Measurements from ENCODE around the gene SMPD3. TPM values are rescaled to one million over a fixed set of nuclear protein-coding genes. Genes with fewer than 3 reads are reported as not detected.

SMPD3 gene
- total and polyA plus RNA-seq, 2 of the 4 experiments (the other 2 are of a cell fraction) = not detected

GRCh38 chr16:68429076-68429854 is 19.0 kb downstream of the SMPD3 start:
- H2BK120ac ChIP-seq (ENCODE audit: low read depth, low read length) = no peak overlapping the region
- H2BK20ac ChIP-seq (ENCODE audit: low read depth, low read length) = no peak overlapping the region
- no peak overlapping the region for H4K91ac ChIP-seq (ENCODE audit: insufficient read depth, low read depth, low read length)
- H3K14ac ChIP-seq (replicated peaks; ENCODE audit: low read depth, low read length) = no peak overlapping the region
- H3K79me1 ChIP-seq (ENCODE audit: low read depth in 1 of 2, low read length in 2 of 2) = no peaks in the 10 kb centered on the region
- no peaks in the 10 kb centered on the region for H3K9me1 ChIP-seq (ENCODE audit: insufficient read depth, low read length)
- no peaks in the 10 kb centered on the region for H3K4me1 ChIP-seq (ENCODE audit: control insufficient read depth, insufficient read depth, low read length)
- no peak overlapping the region for H2BK5ac ChIP-seq (ENCODE audit: low read depth, low read length, poor library complexity, severe bottlenecking)
- BruUV-seq (replicated peaks) = no TSS peak
- H3K27ac ChIP-seq (ENCODE audit: insufficient read depth, low read length) = no peak overlapping the region
- no peak overlapping the region for H3K4me3 ChIP-seq (ENCODE audit: insufficient read depth, low read depth, low read length)
- H2AFZ ChIP-seq (replicated peaks; ENCODE audit: low read length, poor library complexity) = no peak overlapping the region
- dilution Hi-C loops (cut with HindIII; ENCODE audit: low sequenced_read_pairs, unreplicated experiment) (no loop called here), in situ Hi-C loops (cut with MboI; ENCODE audit: low sequenced_read_pairs) (no loop called here), intact Hi-C loops (cut with micrococcal nuclease) (no loop called here)
- DNase-seq (no peak), ATAC-seq (ENCODE audit: low read depth) (no peak)
- H4K5ac ChIP-seq (ENCODE audit: low read depth, low read length) = no peak overlapping the region
- no CpG with 5 or more reads among the region's 4 CpGs for WGBS, 2 experiments (ENCODE audit: extremely low coverage in 2 of 2, insufficient read length in 1 of 2)
- H3K4ac ChIP-seq (ENCODE audit: low read depth, low read length) = no peak overlapping the region
- no peaks in the 10 kb centered on the region for H3K9me3 ChIP-seq (ENCODE audit: control insufficient read depth, insufficient read depth, low read length)
- no peaks in the 10 kb centered on the region for H3K36me3 ChIP-seq (ENCODE audit: control insufficient read depth, insufficient read depth, low read length)
- H3K56ac ChIP-seq (ENCODE audit: extremely low read depth, insufficient read depth, low read length) = no peak overlapping the region
- no peaks in the 10 kb centered on the region; the same call in 1 of the 2 replicates for H4K20me1 ChIP-seq (ENCODE audit: insufficient read depth, low read length)
- no peak overlapping the region for H2AK5ac ChIP-seq (ENCODE audit: low read depth, low read length)
- H3K18ac ChIP-seq (ENCODE audit: low read depth, low read length) = no peak overlapping the region
- POLR2A ChIA-PET (ENCODE audit: unreplicated experiment) = no interaction called here
- H3K23ac ChIP-seq (ENCODE audit: low read depth, low read length) = no peak overlapping the region
- CTCF ChIA-PET = no interaction called here
- H3K4me2 ChIP-seq (ENCODE audit: low read depth, low read length) = no peak overlapping the region
- no peak overlapping the region for H2AK9ac ChIP-seq (replicated peaks; ENCODE audit: low read depth, low read length, poor library complexity)
- peaks cover 50% of the 10 kb centered on the region for H3K27me3 ChIP-seq (ENCODE audit: control insufficient read depth, insufficient read depth, low read length)
- H3K9ac ChIP-seq (ENCODE audit: low read depth, low read length) = no peak overlapping the region
- H4K8ac ChIP-seq (ENCODE audit: low read depth in 2 of 2, low read length in 2 of 2) = no peak overlapping the region
- no peak overlapping the region for H2BK15ac ChIP-seq (ENCODE audit: low read depth, low read length)
- TF ChIP-seq RAD21 (IDR thresholded peaks at IDR 0.05; ENCODE audit: low read length) (no peak), CEBPB (IDR thresholded peaks at IDR 0.05; ENCODE audit: low read depth, low read length) (no peak)

Measured in IMR-90 (cell line).